NCI-H187 (cell line): Measurements from ENCODE around the gene NADK.

Experiments used
- DNase-seq, 2 experiments: peaks; one replicate each; lab custom pipeline; 2025; lab: John Stamatoyannopoulos, UW

Gene NADK

GRCh38 chr1:1786836-1787605, 8.8 kb upstream of the NADK start:
- DNase-seq: no peak

- no peak for DNase-seq
Measured at GRCh38 chr1:1785666-1786065, 7.4 kb upstream of the NADK start.

- no peak for DNase-seq
Measured at GRCh38 chr1:1784933-1785332, 6.7 kb upstream of the NADK start.

- DNase-seq: no peak
Measured at GRCh38 chr1:1783320-1783719, 5.0 kb upstream of the NADK start.

GRCh38 chr1:1782399-1783221, 4.3 kb upstream of the NADK start:
- DNase-seq: peak; percentile 39 to 48

GRCh38 chr1:1781526-1781903, 3.2 kb upstream of the NADK start:
- DNase-seq: no peak

- no peak for DNase-seq
Measured at GRCh38 chr1:1780598-1781525, 2.6 kb upstream of the NADK start.

- no peak for DNase-seq
Measured at GRCh38 chr1:1779691-1780597, 1.7 kb upstream of the NADK start.

- DNase-seq: no peak
Measured at GRCh38 chr1:1779320-1779675, 1.0 kb upstream of the NADK start.

- peak; percentile 42 to 43 for DNase-seq
Measured at GRCh38 chr1:1778663-1779319, 521 bp upstream of the NADK start.

GRCh38 chr1:1777583-1777899, 729 bp downstream of the NADK start:
- DNase-seq: no peak

GRCh38 chr1:1776672-1777582, 1.3 kb downstream of the NADK start:
- DNase-seq: no peak

GRCh38 chr1:1775327-1776226, 2.7 kb downstream of the NADK start:
- no peak for DNase-seq

- no peak for DNase-seq
Measured at GRCh38 chr1:1773874-1774273, 4.4 kb downstream of the NADK start.

- no peak for DNase-seq
Measured at GRCh38 chr1:1771096-1771495, 7.2 kb downstream of the NADK start.

- DNase-seq: no peak
Measured at GRCh38 chr1:1770102-1770501, 8.2 kb downstream of the NADK start.

GRCh38 chr1:1768249-1768992, 9.8 kb downstream of the NADK start:
- DNase-seq: no peak

- DNase-seq: no peak
Measured at GRCh38 chr1:1764876-1765470, 13.3 kb downstream of the NADK start.
